ENCODE measurements around the gene COX8A. TPM values are rescaled to one million over a fixed set of nuclear protein-coding genes. Genes with fewer than 3 reads are reported as not detected.

The COX8A gene
- total and polyA plus RNA-seq, 10 of the 15 experiments (the other 5 are each of a cell fraction or from before 2014, with no cell fraction given) = 243 to 1,476 (median 522) TPM

DNA sequence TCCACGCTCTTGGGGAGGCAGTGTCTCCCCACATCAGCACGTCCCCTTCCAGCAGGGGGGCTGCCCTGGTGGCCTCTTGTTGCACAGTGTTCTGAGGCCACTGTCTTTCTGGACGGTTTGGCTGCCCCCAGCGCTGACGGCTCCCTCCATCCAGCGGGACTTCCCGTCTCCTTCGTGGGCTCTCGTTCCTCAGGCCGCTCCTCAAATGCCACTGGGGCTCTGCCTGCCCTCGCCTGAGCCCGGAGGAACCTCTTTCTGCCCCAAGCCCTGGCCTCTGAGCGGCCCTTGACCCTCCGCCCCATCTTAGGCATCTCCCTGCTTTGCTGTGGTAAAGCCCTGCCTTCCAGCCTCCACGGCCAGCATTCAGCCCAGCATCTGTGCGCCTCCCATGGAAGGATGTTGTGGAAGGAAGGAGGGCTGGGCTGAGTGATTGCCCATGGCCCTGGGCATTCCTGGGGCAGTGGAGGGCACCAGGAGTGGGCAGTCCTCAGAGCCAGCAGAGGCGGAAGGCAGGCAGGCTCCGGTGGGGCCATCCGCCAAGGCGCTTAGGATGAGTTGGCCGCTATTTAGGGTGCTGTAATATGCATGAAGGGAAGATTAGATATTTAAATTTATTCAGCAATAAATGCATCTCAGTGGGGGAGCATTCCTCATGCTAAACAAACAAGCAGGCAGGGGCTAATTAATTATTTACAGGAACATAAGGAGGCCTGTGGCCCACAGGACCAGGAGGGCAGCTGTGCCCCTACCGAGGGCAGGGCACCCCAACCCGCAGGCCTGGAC, 29.6 kb downstream of the COX8A start (continued):
- TF ChIP-seq, protein P1, sequence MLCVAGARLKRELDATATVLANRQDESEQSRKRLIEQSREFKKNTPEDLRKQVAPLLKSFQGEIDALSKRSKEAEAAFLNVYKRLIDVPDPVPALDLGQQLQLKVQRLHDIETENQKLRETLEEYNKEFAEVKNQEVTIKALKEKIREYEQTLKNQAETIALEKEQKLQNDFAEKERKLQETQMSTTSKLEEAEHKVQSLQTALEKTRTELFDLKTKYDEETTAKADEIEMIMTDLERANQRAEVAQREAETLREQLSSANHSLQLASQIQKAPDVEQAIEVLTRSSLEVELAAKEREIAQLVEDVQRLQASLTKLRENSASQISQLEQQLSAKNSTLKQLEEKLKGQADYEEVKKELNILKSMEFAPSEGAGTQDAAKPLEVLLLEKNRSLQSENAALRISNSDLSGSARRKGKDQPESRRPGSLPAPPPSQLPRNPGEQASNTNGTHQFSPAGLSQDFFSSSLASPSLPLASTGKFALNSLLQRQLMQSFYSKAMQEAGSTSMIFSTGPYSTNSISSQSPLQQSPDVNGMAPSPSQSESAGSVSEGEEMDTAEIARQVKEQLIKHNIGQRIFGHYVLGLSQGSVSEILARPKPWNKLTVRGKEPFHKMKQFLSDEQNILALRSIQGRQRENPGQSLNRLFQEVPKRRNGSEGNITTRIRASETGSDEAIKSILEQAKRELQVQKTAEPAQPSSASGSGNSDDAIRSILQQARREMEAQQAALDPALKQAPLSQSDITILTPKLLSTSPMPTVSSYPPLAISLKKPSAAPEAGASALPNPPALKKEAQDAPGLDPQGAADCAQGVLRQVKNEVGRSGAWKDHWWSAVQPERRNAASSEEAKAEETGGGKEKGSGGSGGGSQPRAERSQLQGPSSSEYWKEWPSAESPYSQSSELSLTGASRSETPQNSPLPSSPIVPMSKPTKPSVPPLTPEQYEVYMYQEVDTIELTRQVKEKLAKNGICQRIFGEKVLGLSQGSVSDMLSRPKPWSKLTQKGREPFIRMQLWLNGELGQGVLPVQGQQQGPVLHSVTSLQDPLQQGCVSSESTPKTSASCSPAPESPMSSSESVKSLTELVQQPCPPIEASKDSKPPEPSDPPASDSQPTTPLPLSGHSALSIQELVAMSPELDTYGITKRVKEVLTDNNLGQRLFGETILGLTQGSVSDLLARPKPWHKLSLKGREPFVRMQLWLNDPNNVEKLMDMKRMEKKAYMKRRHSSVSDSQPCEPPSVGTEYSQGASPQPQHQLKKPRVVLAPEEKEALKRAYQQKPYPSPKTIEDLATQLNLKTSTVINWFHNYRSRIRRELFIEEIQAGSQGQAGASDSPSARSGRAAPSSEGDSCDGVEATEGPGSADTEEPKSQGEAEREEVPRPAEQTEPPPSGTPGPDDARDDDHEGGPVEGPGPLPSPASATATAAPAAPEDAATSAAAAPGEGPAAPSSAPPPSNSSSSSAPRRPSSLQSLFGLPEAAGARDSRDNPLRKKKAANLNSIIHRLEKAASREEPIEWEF (IDR thresholded peaks at IDR 0.05; ENCODE audit: insufficient replicate concordance, low read depth, low read length) = no peak

DNA sequence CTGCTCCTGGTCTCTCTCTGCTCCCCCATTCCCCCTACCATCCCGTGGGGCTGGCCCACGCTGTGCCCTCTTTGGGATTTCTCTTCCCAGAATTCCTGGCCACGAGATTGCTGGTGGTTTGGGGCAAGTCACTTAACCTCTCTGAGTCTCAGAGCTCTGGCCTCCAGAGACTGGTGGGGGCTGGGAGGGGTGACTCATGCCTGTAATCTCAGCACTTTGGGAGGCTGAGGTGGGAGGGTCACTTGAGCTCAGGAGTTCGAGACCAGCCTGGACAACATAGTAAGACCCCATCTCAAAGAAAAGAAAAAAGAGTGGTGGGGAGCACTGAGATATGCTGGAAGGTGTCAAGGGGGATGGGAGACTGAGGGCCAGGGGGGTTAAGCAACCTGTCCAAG, 30.2 kb downstream of the COX8A start:
- no peaks in the 10 kb centered on the region; the same call in 1 of the 2 replicates for H4K20me1 ChIP-seq (ENCODE audit: control insufficient read depth, insufficient read depth)
- FAIRE-seq (no peak), DNase-seq (ENCODE audit: low read depth, low spot score) (no peak), ATAC-seq (no peak)
- no peaks in the 10 kb centered on the region for H3K36me3 ChIP-seq (ENCODE audit: control insufficient read depth in 2 of 2, insufficient read depth in 2 of 2, low read length in 1 of 2)
- no TSS peak for BruUV-seq (replicated peaks)
- RAD21 ChIA-PET (ENCODE audit: unreplicated experiment) = no interaction called here
- POLR2A ChIA-PET = interaction anchor here (0.6 kb wide), 1 partner anchor 14 kb away, joined by 3 read pairs; no protein-coding TSS in a partner anchor
- H3K27ac ChIP-seq (ENCODE audit: control insufficient read depth, insufficient read depth) = no peak overlapping the region
- in situ Hi-C loops (cut with MboI) = loop anchor here (5.0 kb wide), 1 partner anchor 143 kb away; no protein-coding TSS in a partner anchor
- H3K4me1 ChIP-seq (ENCODE audit: control insufficient read depth, insufficient read depth, low read length) = no peaks in the 10 kb centered on the region; the same call in 1 of the 2 replicates
- H3K79me2 ChIP-seq (ENCODE audit: control insufficient read depth, insufficient read depth, low read length) = no peaks in the 10 kb centered on the region
- no peaks in the 10 kb centered on the region; the same call in 2 of the 3 replicates for H3K9me3 ChIP-seq (replicated peaks; ENCODE audit: control insufficient read depth, insufficient read depth, low read length)
- H3K4me2 ChIP-seq (ENCODE audit: control insufficient read depth, insufficient read depth) = no peak overlapping the region
- SMC1A ChIA-PET (ENCODE audit: uncharacterized antibody, unreplicated experiment) = no interaction called here
- CTCF ChIA-PET = no interaction called here
- H3K9ac ChIP-seq (ENCODE audit: control insufficient read depth, insufficient read depth, low read length) = no peak overlapping the region
- H2AFZ ChIP-seq (ENCODE audit: control insufficient read depth, low read depth, low read length) = no peak overlapping the region
- intact Hi-C loops (cut with micrococcal nuclease; ENCODE audit: unreplicated experiment) = no loop called here
- no peak overlapping the region for H3K4me3 ChIP-seq
- no peaks in the 10 kb centered on the region; a peak in 3 of 4 replicates for H3K27me3 ChIP-seq (replicated peaks in 1 of 2; ENCODE audit: control insufficient read depth in 2 of 2, insufficient read depth in 2 of 2, low read length in 1 of 2)
- WGBS (ENCODE audit: insufficient coverage, insufficient replicate concordance, low lambda C conversion rate, missing lambda C conversion rate) = 34% methylated on average over 4 of the region's 4 CpGs
- TF ChIP-seq, protein P2, sequence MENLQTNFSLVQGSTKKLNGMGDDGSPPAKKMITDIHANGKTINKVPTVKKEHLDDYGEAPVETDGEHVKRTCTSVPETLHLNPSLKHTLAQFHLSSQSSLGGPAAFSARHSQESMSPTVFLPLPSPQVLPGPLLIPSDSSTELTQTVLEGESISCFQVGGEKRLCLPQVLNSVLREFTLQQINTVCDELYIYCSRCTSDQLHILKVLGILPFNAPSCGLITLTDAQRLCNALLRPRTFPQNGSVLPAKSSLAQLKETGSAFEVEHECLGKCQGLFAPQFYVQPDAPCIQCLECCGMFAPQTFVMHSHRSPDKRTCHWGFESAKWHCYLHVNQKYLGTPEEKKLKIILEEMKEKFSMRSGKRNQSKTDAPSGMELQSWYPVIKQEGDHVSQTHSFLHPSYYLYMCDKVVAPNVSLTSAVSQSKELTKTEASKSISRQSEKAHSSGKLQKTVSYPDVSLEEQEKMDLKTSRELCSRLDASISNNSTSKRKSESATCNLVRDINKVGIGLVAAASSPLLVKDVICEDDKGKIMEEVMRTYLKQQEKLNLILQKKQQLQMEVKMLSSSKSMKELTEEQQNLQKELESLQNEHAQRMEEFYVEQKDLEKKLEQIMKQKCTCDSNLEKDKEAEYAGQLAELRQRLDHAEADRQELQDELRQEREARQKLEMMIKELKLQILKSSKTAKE (IDR thresholded peaks at IDR 0.05; ENCODE audit: low read depth, poor library complexity, severe bottlenecking) = no peak
- TF ChIP-seq ETV6 (conservative IDR thresholded peaks at IDR 0.05 in 1 of 2, IDR thresholded peaks at IDR 0.05 in 1 of 2; ENCODE audit: borderline replicate concordance in 1 of 2, low read depth in 1 of 2) = no peak
- TF ChIP-seq, protein P3, sequence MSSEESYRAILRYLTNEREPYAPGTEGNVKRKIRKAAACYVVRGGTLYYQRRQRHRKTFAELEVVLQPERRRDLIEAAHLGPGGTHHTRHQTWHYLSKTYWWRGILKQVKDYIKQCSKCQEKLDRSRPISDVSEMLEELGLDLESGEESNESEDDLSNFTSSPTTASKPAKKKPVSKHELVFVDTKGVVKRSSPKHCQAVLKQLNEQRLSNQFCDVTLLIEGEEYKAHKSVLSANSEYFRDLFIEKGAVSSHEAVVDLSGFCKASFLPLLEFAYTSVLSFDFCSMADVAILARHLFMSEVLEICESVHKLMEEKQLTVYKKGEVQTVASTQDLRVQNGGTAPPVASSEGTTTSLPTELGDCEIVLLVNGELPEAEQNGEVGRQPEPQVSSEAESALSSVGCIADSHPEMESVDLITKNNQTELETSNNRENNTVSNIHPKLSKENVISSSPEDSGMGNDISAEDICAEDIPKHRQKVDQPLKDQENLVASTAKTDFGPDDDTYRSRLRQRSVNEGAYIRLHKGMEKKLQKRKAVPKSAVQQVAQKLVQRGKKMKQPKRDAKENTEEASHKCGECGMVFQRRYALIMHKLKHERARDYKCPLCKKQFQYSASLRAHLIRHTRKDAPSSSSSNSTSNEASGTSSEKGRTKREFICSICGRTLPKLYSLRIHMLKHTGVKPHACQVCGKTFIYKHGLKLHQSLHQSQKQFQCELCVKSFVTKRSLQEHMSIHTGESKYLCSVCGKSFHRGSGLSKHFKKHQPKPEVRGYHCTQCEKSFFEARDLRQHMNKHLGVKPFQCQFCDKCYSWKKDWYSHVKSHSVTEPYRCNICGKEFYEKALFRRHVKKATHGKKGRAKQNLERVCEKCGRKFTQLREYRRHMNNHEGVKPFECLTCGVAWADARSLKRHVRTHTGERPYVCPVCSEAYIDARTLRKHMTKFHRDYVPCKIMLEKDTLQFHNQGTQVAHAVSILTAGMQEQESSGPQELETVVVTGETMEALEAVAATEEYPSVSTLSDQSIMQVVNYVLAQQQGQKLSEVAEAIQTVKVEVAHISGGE (CRISPR knock-in tag; IDR thresholded peaks at IDR 0.05) = no peak
- TF ChIP-seq ZNF24 (IDR thresholded peaks at IDR 0.05) = no peak
- TF ChIP-seq, protein P4, sequence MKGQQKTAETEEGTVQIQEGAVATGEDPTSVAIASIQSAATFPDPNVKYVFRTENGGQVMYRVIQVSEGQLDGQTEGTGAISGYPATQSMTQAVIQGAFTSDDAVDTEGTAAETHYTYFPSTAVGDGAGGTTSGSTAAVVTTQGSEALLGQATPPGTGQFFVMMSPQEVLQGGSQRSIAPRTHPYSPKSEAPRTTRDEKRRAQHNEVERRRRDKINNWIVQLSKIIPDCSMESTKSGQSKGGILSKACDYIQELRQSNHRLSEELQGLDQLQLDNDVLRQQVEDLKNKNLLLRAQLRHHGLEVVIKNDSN (IDR thresholded peaks at IDR 0.05; ENCODE audit: borderline replicate concordance, extremely low read length, insufficient read depth, low read depth, low read length) = no peak
